ENCODE results near the gene NRXN3.
A peak's percentile ranks its signal among the peaks of the same experiment; 100 is the strongest.

Gene NRXN3

DNA sequence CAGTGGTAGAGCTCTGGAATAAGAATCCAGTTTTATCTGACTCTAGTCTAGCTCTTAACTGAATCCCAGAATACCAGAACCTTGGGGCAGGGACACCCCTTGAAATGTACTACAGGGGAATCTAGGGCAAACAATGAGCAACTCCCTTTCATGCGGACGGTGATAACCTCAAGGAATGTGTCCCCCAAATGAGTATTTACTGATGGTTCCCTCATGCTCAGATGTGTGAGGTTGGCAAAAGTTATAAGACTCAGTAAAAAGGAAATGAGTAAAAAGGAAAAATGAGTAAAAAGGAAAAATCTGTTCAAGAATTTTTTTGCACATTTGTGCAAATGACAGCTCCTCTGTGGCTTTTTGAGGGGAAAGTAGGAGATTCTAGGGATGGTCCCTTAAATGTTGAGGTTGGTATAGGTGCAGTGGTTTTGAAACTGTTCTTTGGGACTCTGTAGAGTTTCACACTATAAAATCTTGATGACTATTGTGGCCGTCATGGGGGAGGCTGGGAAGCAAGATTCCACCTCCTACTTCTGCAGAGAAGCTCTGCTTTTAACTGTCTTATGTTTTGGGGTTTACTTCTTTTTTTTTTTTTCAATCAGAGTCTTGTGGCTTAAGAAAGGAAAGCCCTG is 58.6 kb downstream of the NRXN3 start:
- no peak for DNase-seq
- in situ Hi-C loops (cut with HindIII; ENCODE audit: low pct_ligation_motif_present, low pct_unique_long_range_greater_than_20kb, low sequenced_read_pairs): no loop called here

- in situ Hi-C loops (cut with HindIII; ENCODE audit: low pct_ligation_motif_present, low pct_unique_long_range_greater_than_20kb, low sequenced_read_pairs): no loop called here
- no peak for DNase-seq
Measured at GRCh38 chr14:78232231-78233000, 62.2 kb downstream of the NRXN3 start.

- no peak for DNase-seq
- in situ Hi-C loops (cut with HindIII; ENCODE audit: low pct_ligation_motif_present, low pct_unique_long_range_greater_than_20kb, low sequenced_read_pairs): no loop called here
Measured at GRCh38 chr14:78238141-78238540, 68.0 kb downstream of the NRXN3 start.

DNA sequence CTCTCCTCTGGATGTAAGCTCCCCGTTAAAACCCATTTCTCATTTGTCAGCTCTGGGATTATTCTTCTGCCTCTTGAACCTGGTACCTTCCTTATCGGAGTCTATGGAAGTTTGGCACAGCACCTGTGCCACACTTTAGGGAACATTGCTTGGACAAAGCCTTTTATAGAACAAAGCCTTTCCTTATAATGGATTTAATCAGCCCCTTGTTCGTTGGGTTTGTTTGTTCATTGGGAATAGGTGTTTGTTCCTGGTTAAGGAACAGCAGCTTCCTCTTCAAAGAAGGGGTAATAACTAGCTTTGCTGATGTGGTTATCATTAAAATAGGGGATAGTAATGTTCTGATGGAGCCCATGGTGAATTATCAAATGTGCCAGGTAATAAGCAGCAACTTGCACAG is 70.4 kb downstream of the NRXN3 start:
- DNase-seq: no peak
- in situ Hi-C loops (cut with HindIII; ENCODE audit: low pct_ligation_motif_present, low pct_unique_long_range_greater_than_20kb, low sequenced_read_pairs): no loop called here

- DNase-seq: no peak
- in situ Hi-C loops (cut with HindIII; ENCODE audit: low pct_ligation_motif_present, low pct_unique_long_range_greater_than_20kb, low sequenced_read_pairs): no loop called here
Measured at GRCh38 chr14:78242086-78242485, 71.9 kb downstream of the NRXN3 start.

GRCh38 chr14:78243187-78243586 is 73.0 kb downstream of the NRXN3 start:
- DNase-seq: no peak
- in situ Hi-C loops (cut with HindIII; ENCODE audit: low pct_ligation_motif_present, low pct_unique_long_range_greater_than_20kb, low sequenced_read_pairs): no loop called here

GRCh38 chr14:78245238-78245637 is 75.1 kb downstream of the NRXN3 start:
- in situ Hi-C loops (cut with HindIII; ENCODE audit: low pct_ligation_motif_present, low pct_unique_long_range_greater_than_20kb, low sequenced_read_pairs): no loop called here
- DNase-seq: no peak

- in situ Hi-C loops (cut with HindIII; ENCODE audit: low pct_ligation_motif_present, low pct_unique_long_range_greater_than_20kb, low sequenced_read_pairs): no loop called here
- DNase-seq: no peak
Measured at GRCh38 chr14:78248501-78249090, 78.4 kb downstream of the NRXN3 start.

DNA sequence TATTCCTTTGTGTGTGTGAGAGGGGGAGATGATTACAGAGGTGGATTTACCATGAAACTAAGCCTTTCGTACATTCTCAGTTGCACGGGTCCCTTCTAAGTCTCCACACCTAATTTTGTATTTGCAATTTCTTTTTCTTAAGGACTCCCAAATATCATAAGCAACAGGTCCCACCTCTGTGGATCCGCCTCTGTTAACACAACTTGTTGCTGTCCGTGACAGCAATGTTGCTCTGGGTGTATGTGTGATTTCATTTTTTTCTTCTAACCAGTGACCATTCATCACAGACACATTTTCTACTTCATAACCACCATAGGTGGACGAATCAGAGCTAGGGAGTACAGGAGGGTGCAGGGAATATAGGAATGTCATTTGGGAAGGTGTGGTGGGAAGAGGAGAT is 81.1 kb downstream of the NRXN3 start:
- in situ Hi-C loops (cut with HindIII; ENCODE audit: low pct_ligation_motif_present, low pct_unique_long_range_greater_than_20kb, low sequenced_read_pairs): no loop called here
- no peak for DNase-seq

DNA sequence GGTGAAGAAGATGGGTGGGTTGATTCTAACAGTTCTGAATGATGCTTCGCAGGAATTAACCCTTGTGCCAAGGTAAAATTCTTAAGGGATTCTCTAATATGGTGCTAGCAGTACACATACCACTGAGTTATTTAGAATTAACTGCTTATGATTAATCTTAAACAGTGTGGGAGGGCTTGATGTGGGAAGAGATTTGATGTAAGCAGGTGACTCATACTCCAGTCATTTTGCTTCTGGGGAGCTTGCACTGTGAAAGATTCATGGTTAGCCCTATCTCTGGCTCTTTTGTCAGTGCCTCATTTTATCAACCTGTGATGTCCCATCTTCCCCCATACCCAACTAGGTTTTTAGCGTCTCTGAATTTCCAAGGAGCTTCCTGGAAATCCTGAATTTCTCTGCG is 83.8 kb downstream of the NRXN3 start:
- DNase-seq: peak; percentile 84
- in situ Hi-C loops (cut with HindIII; ENCODE audit: low pct_ligation_motif_present, low pct_unique_long_range_greater_than_20kb, low sequenced_read_pairs): no loop called here

DNA sequence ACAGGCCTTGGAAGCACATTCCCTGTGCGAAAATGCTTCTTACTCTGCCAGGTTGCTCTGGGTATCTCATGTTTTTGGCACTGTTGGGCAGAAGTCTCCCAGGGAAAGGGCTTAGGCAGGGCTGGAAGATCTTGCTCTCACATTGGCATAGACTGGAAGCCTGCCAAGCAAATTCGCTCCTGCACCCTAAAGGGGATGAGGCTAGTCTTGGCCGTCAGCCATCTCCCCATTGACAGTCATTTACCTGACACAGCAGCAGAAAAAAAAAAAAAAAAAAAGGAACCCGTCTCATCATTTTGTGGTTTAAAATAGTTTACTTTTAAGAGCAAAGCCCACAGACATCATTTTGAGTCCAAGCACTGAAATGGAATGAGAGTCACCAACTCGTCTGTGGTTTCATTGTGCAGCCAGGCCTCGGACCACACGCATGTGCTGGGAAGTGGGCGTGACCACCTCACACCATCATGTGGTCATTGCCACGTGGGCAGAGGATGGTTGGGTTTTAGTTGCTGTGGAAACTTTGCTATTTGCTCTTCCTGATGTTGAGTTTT is 84.8 kb downstream of the NRXN3 start:
- in situ Hi-C loops (cut with HindIII; ENCODE audit: low pct_ligation_motif_present, low pct_unique_long_range_greater_than_20kb, low sequenced_read_pairs): no loop called here
- peak; percentile 87 for DNase-seq

- in situ Hi-C loops (cut with HindIII; ENCODE audit: low pct_ligation_motif_present, low pct_unique_long_range_greater_than_20kb, low sequenced_read_pairs): no loop called here
- DNase-seq: no peak
Measured at GRCh38 chr14:78259831-78260230, 89.7 kb downstream of the NRXN3 start.

DNA sequence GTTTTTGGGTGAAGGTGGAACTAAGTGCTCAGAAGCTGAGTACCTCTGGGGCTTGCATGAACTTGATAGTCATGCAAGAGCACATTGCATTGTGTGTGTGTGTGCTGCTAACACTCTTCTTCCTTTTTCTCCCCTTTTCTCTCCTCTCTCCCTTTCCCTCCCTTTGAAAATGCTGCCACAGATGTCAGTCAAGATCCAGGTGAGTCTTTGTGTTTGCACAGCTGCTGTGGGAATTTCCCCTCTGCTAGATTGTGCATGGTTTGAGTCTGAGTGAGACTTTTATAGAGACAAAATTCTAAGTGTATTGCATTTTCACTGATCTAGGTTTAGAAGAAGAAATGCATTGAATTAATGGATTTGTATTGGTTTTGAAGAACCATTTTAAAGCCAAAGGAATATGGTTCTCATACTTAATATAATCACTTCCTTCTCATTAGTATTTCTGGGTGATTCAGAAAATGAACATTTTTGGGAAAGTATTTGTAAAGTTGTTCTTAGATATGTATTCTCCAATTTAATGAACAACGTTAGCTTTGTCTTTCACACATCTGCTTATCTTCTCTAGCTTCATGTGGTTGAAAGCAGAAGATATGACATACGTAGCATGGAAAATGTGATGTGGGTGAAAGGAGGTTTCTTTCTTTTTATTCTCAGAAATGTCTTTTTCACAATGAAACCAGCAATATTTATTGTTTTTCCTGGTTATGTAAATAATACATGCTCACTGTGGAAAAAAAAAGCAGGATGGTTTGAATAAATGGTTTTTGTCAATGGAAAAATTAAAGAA is 108.5 kb downstream of the NRXN3 start:
- in situ Hi-C loops (cut with HindIII; ENCODE audit: low pct_ligation_motif_present, low pct_unique_long_range_greater_than_20kb, low sequenced_read_pairs): no loop called here
- DNase-seq: no peak

DNA sequence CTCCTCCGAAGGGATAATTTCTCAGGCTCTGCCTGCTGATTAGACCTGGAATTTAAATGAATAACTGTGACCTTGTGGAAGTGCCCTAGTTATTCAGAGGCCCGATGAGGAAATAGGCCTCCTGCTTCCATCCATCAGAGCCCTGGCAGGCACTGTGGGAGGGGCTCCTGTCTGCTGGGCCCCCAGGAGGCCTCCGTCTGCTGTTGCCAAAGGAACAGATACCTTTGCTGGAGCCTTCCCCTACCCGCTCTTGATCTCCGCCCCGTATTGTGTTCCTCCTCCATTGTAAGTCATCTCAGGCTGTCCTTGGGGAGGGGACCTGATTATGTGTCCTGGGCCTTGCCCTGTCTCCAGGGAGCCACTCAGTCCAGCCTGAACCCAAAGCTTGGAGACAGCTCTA is 112.3 kb downstream of the NRXN3 start:
- no peak for DNase-seq
- in situ Hi-C loops (cut with HindIII; ENCODE audit: low pct_ligation_motif_present, low pct_unique_long_range_greater_than_20kb, low sequenced_read_pairs): no loop called here

GRCh38 chr14:78286210-78286609 is 116.0 kb downstream of the NRXN3 start:
- in situ Hi-C loops (cut with HindIII; ENCODE audit: low pct_ligation_motif_present, low pct_unique_long_range_greater_than_20kb, low sequenced_read_pairs): no loop called here

DNA sequence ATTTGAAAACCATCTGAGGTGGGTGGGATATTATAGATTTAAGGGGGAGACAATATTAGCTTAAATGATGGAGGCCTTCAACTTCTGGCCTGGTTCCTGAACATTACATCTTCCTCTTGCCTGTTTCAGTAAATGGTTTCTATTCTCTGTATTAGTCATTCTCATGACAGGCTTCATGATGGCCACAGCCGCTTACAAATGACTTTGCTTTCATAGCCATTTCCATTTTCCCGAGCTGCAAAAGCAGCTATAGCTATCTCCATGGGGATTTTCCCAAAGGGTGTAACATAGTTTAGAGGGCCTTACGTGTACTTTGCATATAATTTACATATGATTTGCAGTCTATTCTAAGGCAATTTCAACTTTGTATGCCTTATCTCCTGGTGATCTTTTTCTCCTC is 121.8 kb downstream of the NRXN3 start:
- in situ Hi-C loops (cut with HindIII; ENCODE audit: low pct_ligation_motif_present, low pct_unique_long_range_greater_than_20kb, low sequenced_read_pairs): no loop called here
- no peak for DNase-seq

More at GRCh38 chr14:78286210-78286609, 116.0 kb downstream of the NRXN3 start:
- no peak for DNase-seq

DNA sequence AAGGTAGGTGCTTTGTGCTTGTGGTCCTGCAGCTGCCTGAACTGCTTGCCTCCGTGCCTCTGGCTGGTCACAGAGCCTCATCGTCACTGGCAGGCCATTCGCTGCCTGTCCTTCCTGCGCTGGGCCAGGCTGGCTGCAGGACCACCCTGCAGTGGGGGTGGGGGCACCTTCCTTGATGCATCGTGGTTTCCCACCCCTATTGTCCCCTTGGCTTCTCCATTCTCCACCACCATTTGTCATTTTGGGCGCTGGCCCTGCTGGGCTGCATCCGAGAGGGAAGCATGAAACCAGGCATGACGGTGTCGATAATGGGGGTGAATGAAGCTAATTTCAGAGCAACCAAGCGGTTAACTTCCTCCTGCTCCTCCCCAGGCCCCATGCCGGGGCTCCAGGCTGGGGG is 127.7 kb downstream of the NRXN3 start:
- no peak for DNase-seq
- in situ Hi-C loops (cut with HindIII; ENCODE audit: low pct_ligation_motif_present, low pct_unique_long_range_greater_than_20kb, low sequenced_read_pairs): no loop called here

DNA sequence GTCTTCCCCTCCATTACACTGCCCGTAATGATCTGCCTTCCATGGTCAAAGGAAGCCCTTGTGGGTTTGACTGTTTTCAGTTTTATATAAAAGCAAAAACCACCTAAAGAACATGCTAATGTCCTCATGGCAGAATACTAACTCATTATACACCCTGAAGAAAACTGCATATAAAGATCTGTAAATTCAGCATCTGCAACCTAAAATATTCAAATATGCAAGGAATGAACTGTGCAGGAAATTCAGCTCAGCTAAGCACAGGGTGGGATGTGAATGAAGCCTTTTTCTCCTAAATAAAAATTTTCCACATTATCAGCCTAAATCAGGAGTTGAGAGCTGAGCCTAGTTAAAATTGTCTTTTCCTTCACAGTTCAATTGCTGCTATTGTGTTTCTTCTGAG is 128.1 kb downstream of the NRXN3 start:
- in situ Hi-C loops (cut with HindIII; ENCODE audit: low pct_ligation_motif_present, low pct_unique_long_range_greater_than_20kb, low sequenced_read_pairs): no loop called here
- DNase-seq: no peak

DNA sequence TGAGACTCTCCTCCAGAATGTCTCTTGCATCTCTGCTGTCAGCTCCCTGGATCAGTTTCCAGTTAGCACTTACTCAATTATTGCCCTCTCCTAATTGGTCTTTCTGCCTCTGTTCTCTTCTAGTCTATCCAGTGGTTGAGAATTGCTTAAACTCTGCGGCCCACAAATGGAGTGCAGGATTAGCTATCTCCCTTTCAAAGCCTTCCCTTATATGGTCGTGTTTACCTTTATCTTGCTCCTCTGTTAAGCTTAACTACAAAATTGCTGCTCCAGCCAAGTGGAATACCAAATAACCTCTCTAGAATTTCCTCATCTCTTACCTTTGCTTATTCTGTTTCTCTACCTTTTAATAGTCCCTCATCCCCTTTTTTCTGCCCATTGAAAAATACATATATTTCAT is 132.7 kb downstream of the NRXN3 start:
- in situ Hi-C loops (cut with HindIII; ENCODE audit: low pct_ligation_motif_present, low pct_unique_long_range_greater_than_20kb, low sequenced_read_pairs): no loop called here
- DNase-seq: no peak

All from ACHN (cell line).